Gastroesophageal sphincter (tissue), 3 donors: Measurements from ENCODE around the gene MOGAT2.

ENCODE experiments used
- CTCF ChIP-seq, 4 experiments: fragments of 200-600 bp in 2 of 4; fragments of 450-650 bp in 2 of 4; sonication (generic) in 1 of 4; IDR thresholded peaks; one replicate each; pipeline ENCODE4 v1.5.1; 2017 to 2019; ENCODE audit warnings: antibody characterized with exemption in 4 of 4, mild to moderate bottlenecking in 2 of 4, moderate library complexity in 2 of 4
- POLR2A ChIP-seq, 2 donors: fragments of 450-650 bp; IDR thresholded peaks; one replicate each; pipeline ENCODE4 v1.6.1; 2017; ENCODE audit warnings: antibody characterized with exemption in 2 of 2, mild to moderate bottlenecking in 2 of 2, moderate library complexity in 1 of 2
- POLR2AphosphoS5 ChIP-seq: sonication (generic); formaldehyde crosslinking; IDR thresholded peaks from one replicate; pipeline ENCODE4 v1.6.1; 2017; ENCODE audit warnings: antibody characterized with exemption

GRCh38 chr11:75733071-75733430 is 15.4 kb downstream of the MOGAT2 start:
- TF ChIP-seq CTCF (IDR thresholded peaks at IDR 0.05) = no peak
- no peak for TF ChIP-seq POLR2AphosphoS5
- TF ChIP-seq POLR2A (IDR thresholded peaks at IDR 0.05) = no peak
